GM06990 (cell line): ENCODE results near the gene TBC1D8.

Experiments used
- DNase-seq: peaks from one replicate; pipeline ENCODE4 v3.0.0-alpha.2; 2011; ENCODE audit not compliant: insufficient read length; ENCODE audit errors: extremely low read depth
- H3K27me3 ChIP-seq: replicated peaks from 2 replicates; pipeline ENCODE4 v1.6.0; 2011; ENCODE audit warnings: low read length; ENCODE audit not compliant: control insufficient read depth, insufficient read depth
- H3K36me3 ChIP-seq: 2 replicates; pipeline ENCODE4 v1.5.1; 2011; ENCODE audit warnings: low read length; ENCODE audit not compliant: control insufficient read depth, insufficient read depth
- H3K4me3 ChIP-seq: replicated peaks from 2 replicates; pipeline ENCODE4 v1.5.1; 2011; ENCODE audit warnings: low read depth, mild to moderate bottlenecking, control low read depth, low read length
- TF ChIP-seq, protein P1 (sequence below): IDR thresholded peaks from 2 replicates; pipeline ENCODE4 v1.5.1; 2011; ENCODE audit warnings: low read length, control low read depth, mild to moderate bottlenecking, inconsistent platforms; ENCODE audit not compliant: insufficient read depth, poor library complexity, severe bottlenecking

Gene TBC1D8

DNA sequence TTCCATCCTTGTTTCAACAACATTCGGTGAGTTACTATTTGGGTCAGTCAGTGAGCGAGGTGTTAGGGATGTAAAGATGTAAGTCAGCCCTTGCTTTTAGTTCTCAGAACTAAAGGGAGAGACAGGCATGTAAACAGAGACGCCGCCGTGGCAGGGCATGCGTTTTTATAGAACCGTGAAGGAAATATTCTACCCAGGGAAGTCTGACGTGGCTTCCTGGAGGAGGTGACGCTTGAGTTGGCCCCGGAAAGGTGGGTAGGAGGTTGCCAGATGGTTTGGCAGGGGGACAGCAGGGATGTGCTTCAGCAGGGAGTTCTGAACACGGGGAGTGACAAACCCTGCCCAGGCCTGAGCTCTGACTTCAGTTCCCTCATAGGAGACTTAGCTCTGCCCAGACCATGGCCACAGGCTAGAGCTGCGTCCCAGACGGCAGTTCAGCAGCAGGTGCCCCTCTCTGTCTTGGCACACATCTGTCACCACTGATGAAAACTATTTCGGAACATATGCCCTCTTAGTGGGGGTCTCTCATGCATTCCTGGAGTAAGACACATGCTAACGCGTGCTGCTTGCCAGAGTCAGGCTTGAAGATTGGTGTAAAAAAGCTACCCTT lies 172.5 kb downstream of the TBC1D8 start:
- H3K27me3 ChIP-seq, result no peaks in the 10 kb centered on the region
- TF ChIP-seq, protein P1, sequence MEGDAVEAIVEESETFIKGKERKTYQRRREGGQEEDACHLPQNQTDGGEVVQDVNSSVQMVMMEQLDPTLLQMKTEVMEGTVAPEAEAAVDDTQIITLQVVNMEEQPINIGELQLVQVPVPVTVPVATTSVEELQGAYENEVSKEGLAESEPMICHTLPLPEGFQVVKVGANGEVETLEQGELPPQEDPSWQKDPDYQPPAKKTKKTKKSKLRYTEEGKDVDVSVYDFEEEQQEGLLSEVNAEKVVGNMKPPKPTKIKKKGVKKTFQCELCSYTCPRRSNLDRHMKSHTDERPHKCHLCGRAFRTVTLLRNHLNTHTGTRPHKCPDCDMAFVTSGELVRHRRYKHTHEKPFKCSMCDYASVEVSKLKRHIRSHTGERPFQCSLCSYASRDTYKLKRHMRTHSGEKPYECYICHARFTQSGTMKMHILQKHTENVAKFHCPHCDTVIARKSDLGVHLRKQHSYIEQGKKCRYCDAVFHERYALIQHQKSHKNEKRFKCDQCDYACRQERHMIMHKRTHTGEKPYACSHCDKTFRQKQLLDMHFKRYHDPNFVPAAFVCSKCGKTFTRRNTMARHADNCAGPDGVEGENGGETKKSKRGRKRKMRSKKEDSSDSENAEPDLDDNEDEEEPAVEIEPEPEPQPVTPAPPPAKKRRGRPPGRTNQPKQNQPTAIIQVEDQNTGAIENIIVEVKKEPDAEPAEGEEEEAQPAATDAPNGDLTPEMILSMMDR, result no peak
- no peak for DNase-seq
- H3K4me3 ChIP-seq, result no peak overlapping the region
- no peaks in the 10 kb centered on the region for H3K36me3 ChIP-seq

DNA sequence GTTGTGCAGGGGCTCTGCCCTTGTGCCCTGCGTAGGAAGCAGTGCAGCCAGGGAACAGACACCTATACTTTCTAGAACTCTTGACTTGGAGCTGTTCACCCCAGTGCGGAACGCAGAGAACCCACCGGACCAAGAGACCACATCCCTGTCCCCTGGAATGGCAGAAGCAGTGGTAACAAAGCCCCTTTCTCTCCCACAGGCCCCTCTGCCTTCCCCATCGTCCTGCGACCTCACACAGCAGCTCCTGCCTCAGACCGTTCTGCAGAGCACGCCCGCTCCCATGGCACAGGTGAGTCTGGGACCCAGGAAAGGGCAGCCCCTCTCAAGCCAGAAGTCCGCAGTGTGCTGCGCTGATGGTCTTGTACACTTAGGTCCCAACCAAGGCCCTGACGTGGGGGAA lies 173.7 kb downstream of the TBC1D8 start:
- Histone ChIP-seq H3K36me3 (no peaks in the 10 kb centered on the region), H3K4me3 (no peak overlapping the region), H3K27me3 (no peaks in the 10 kb centered on the region)
- DNase-seq, result no peak
- TF ChIP-seq, protein P1, result no peak

DNA sequence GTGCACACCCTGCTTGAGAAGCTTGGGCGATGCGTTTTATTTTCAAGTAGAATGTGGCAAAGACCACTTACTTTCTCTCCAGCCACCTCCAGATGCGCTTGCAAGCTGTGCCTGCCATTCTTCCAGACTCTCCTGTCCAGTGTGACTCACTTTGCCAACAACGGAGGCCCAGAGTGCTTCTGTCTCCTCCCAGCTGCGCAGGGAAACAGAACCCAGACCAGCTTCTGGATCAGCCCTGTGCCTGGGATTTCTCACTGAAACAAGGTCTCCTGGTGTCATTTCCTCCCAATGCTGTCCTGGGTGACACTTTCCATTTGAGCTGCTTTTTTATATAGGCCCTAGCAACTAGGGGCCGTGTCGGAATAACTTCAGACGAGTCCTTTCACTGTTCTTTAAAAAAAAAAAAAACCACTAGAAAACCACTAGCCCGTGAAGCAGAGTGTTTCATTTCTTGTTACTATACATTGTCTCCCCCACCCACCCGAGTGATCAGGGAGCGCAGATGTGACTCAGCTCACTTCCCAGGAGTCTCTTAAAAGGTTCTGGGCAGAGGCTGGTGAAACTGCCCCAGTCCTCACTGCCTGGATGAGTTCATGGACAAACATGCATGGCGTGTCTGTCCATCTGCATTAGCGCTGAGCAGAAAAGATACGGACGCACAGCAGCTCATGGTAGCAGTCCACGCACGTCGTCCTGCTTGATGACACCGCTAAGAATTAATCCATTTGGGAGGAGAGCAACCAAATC lies 174.4 kb downstream of the TBC1D8 start:
- TF ChIP-seq, protein P1, result no peak
- peak; percentile 51 for DNase-seq
- Histone ChIP-seq H3K4me3 (no peak overlapping the region), H3K36me3 (no peaks in the 10 kb centered on the region), H3K27me3 (peaks cover 2% of the 10 kb centered on the region; the same call in 1 of the 2 replicates)

DNA sequence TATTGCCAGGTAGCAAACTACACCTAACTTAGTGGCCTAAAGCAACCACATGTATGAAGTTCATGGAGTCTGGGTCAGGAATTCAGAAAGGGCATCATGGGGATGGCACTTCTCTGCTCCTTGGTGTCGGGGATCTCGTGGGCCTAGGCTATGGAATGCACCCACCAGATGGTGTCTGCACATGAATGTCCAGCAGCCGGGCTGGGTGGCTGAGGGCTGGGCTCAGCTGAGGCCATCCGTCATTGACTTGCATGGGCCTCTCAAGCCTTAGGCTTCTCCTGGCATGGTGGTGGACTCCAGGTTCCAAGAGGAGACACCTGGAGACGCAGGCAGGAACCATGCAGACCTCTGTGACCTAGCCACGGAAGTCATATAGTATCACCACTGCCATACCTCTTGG lies 175.1 kb downstream of the TBC1D8 start:
- TF ChIP-seq, protein P1, result no peak
- H3K27me3 ChIP-seq, result peaks cover 2% of the 10 kb centered on the region; the same call in 1 of the 2 replicates
- no peaks in the 10 kb centered on the region for H3K36me3 ChIP-seq
- no peak overlapping the region for H3K4me3 ChIP-seq
- no peak for DNase-seq

DNA sequence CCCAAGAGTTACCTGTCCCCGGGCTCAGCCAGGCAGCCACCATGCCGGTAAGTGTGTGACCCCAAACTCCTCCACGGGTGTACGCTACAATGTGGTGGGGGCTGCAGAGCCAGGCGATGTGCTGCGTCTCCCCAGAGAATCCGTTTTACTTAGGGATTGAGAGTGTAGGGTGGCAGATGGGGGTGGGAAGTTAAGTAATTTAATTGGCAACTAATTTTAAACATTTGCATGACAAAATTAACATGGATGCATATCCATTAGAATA lies 175.7 kb downstream of the TBC1D8 start:
- H3K36me3 ChIP-seq, result no peaks in the 10 kb centered on the region
- DNase-seq, result no peak
- no peak overlapping the region for H3K4me3 ChIP-seq
- TF ChIP-seq, protein P1, result no peak
- H3K27me3 ChIP-seq, result peaks cover 2% of the 10 kb centered on the region; the same call in 1 of the 2 replicates
